ENCODE measurements around the gene TSPAN18.

Gene TSPAN18

GRCh38 chr11:44880511-44880910 lies 153.7 kb downstream of the TSPAN18 start:
- Mint-ChIP-seq H3K27ac (no peak overlapping the region), H3K27me3 (ENCODE audit: low read depth) (no peaks in the 10 kb centered on the region), H3K4me1 (ENCODE audit: low read depth) (no peaks in the 10 kb centered on the region), H3K36me3 (ENCODE audit: low read depth) (no peaks in the 10 kb centered on the region), H3K9me3 (no peaks in the 10 kb centered on the region), H3K4me3 (no peak overlapping the region)
- no peak for DNase-seq (ENCODE audit: low spot score)

- H3K36me3 Mint-ChIP-seq (ENCODE audit: low read depth) = no peaks in the 10 kb centered on the region
- no peaks in the 10 kb centered on the region for H3K9me3 Mint-ChIP-seq
- no peak overlapping the region for H3K27ac Mint-ChIP-seq
- DNase-seq (ENCODE audit: low spot score) = no peak
- H3K27me3 Mint-ChIP-seq (ENCODE audit: low read depth) = no peaks in the 10 kb centered on the region
- no peak overlapping the region for H3K4me3 Mint-ChIP-seq
- no peaks in the 10 kb centered on the region for H3K4me1 Mint-ChIP-seq (ENCODE audit: low read depth)
Measured at GRCh38 chr11:44880953-44881352, 154.2 kb downstream of the TSPAN18 start.

- no peak for DNase-seq (ENCODE audit: low spot score)
- Mint-ChIP-seq H3K4me1 (ENCODE audit: low read depth) (no peaks in the 10 kb centered on the region), H3K9me3 (no peaks in the 10 kb centered on the region), H3K27me3 (ENCODE audit: low read depth) (no peaks in the 10 kb centered on the region), H3K27ac (no peak overlapping the region), H3K4me3 (no peak overlapping the region), H3K36me3 (ENCODE audit: low read depth) (no peaks in the 10 kb centered on the region)
Measured at GRCh38 chr11:44883277-44883676, 156.5 kb downstream of the TSPAN18 start.

GRCh38 chr11:44884056-44884455 lies 157.3 kb downstream of the TSPAN18 start:
- no peaks in the 10 kb centered on the region for H3K27me3 Mint-ChIP-seq (ENCODE audit: low read depth)
- no peak overlapping the region for H3K27ac Mint-ChIP-seq
- DNase-seq (ENCODE audit: low spot score) = no peak
- H3K4me1 Mint-ChIP-seq (ENCODE audit: low read depth) = no peaks in the 10 kb centered on the region
- no peaks in the 10 kb centered on the region for H3K36me3 Mint-ChIP-seq (ENCODE audit: low read depth)
- no peak overlapping the region for H3K4me3 Mint-ChIP-seq
- H3K9me3 Mint-ChIP-seq = no peaks in the 10 kb centered on the region

GRCh38 chr11:44885065-44885810 lies 158.5 kb downstream of the TSPAN18 start:
- no peaks in the 10 kb centered on the region for H3K27me3 Mint-ChIP-seq (ENCODE audit: low read depth)
- no peaks in the 10 kb centered on the region for H3K4me1 Mint-ChIP-seq (ENCODE audit: low read depth)
- DNase-seq (ENCODE audit: low spot score) = no peak
- H3K9me3 Mint-ChIP-seq = no peaks in the 10 kb centered on the region
- H3K36me3 Mint-ChIP-seq (ENCODE audit: low read depth) = no peaks in the 10 kb centered on the region
- no peak overlapping the region for H3K27ac Mint-ChIP-seq
- H3K4me3 Mint-ChIP-seq = no peak overlapping the region

- Mint-ChIP-seq H3K9me3 (no peaks in the 10 kb centered on the region), H3K4me1 (ENCODE audit: low read depth) (no peaks in the 10 kb centered on the region), H3K27ac (no peak overlapping the region), H3K27me3 (ENCODE audit: low read depth) (no peaks in the 10 kb centered on the region), H3K4me3 (no peak overlapping the region), H3K36me3 (ENCODE audit: low read depth) (no peaks in the 10 kb centered on the region)
- no peak for DNase-seq (ENCODE audit: low spot score)
Measured at GRCh38 chr11:44885919-44886789, 159.4 kb downstream of the TSPAN18 start.

GRCh38 chr11:44886790-44887140 lies 160.0 kb downstream of the TSPAN18 start:
- no peak overlapping the region for H3K27ac Mint-ChIP-seq
- no peaks in the 10 kb centered on the region for H3K4me1 Mint-ChIP-seq (ENCODE audit: low read depth)
- H3K9me3 Mint-ChIP-seq = no peaks in the 10 kb centered on the region
- DNase-seq (ENCODE audit: low spot score) = no peak
- H3K4me3 Mint-ChIP-seq = no peak overlapping the region
- no peaks in the 10 kb centered on the region for H3K36me3 Mint-ChIP-seq (ENCODE audit: low read depth)
- H3K27me3 Mint-ChIP-seq (ENCODE audit: low read depth) = no peaks in the 10 kb centered on the region

GRCh38 chr11:44887636-44888035 lies 160.9 kb downstream of the TSPAN18 start:
- Mint-ChIP-seq H3K27ac (no peak overlapping the region), H3K9me3 (no peaks in the 10 kb centered on the region), H3K4me1 (ENCODE audit: low read depth) (no peaks in the 10 kb centered on the region)

GRCh38 chr11:44889266-44889665 lies 162.5 kb downstream of the TSPAN18 start:
- Mint-ChIP-seq H3K4me3 (no peak overlapping the region), H3K36me3 (ENCODE audit: low read depth) (no peaks in the 10 kb centered on the region), H3K4me1 (ENCODE audit: low read depth) (no peaks in the 10 kb centered on the region), H3K27me3 (ENCODE audit: low read depth) (no peaks in the 10 kb centered on the region), H3K27ac (no peak overlapping the region), H3K9me3 (no peaks in the 10 kb centered on the region)
- no peak for DNase-seq (ENCODE audit: low spot score)

More at GRCh38 chr11:44887636-44888035, 160.9 kb downstream of the TSPAN18 start:
- no peak overlapping the region for H3K4me3 Mint-ChIP-seq
- H3K27me3 Mint-ChIP-seq (ENCODE audit: low read depth) = no peaks in the 10 kb centered on the region
- no peaks in the 10 kb centered on the region for H3K36me3 Mint-ChIP-seq (ENCODE audit: low read depth)
- DNase-seq (ENCODE audit: low spot score) = no peak

GRCh38 chr11:44892843-44893242 lies 166.1 kb downstream of the TSPAN18 start:
- Mint-ChIP-seq H3K36me3 (ENCODE audit: low read depth) (no peaks in the 10 kb centered on the region), H3K4me1 (ENCODE audit: low read depth) (no peaks in the 10 kb centered on the region), H3K27me3 (ENCODE audit: low read depth) (no peaks in the 10 kb centered on the region), H3K9me3 (no peaks in the 10 kb centered on the region), H3K4me3 (no peak overlapping the region), H3K27ac (no peak overlapping the region)
- DNase-seq (ENCODE audit: low spot score) = no peak

GRCh38 chr11:44893308-44893822 lies 166.6 kb downstream of the TSPAN18 start:
- H3K27ac Mint-ChIP-seq = no peak overlapping the region

GRCh38 chr11:44893846-44894617 lies 167.3 kb downstream of the TSPAN18 start:
- H3K27me3 Mint-ChIP-seq (ENCODE audit: low read depth) = no peaks in the 10 kb centered on the region
- no peaks in the 10 kb centered on the region for H3K36me3 Mint-ChIP-seq (ENCODE audit: low read depth)
- DNase-seq (ENCODE audit: low spot score) = peak; percentile 23
- H3K4me1 Mint-ChIP-seq (ENCODE audit: low read depth) = no peaks in the 10 kb centered on the region
- H3K9me3 Mint-ChIP-seq = no peaks in the 10 kb centered on the region
- H3K4me3 Mint-ChIP-seq = no peak overlapping the region
- H3K27ac Mint-ChIP-seq = no peak overlapping the region

More at GRCh38 chr11:44893308-44893822, 166.6 kb downstream of the TSPAN18 start:
- Mint-ChIP-seq H3K27me3 (ENCODE audit: low read depth) (no peaks in the 10 kb centered on the region), H3K36me3 (ENCODE audit: low read depth) (no peaks in the 10 kb centered on the region), H3K4me3 (no peak overlapping the region), H3K9me3 (no peaks in the 10 kb centered on the region), H3K4me1 (ENCODE audit: low read depth) (no peaks in the 10 kb centered on the region)
- no peak for DNase-seq (ENCODE audit: low spot score)

- Mint-ChIP-seq H3K27me3 (ENCODE audit: low read depth) (no peaks in the 10 kb centered on the region), H3K9me3 (no peaks in the 10 kb centered on the region), H3K27ac (no peak overlapping the region), H3K4me1 (ENCODE audit: low read depth) (no peaks in the 10 kb centered on the region), H3K36me3 (ENCODE audit: low read depth) (no peaks in the 10 kb centered on the region), H3K4me3 (no peak overlapping the region)
- no peak for DNase-seq (ENCODE audit: low spot score)
Measured at GRCh38 chr11:44899959-44900358, 173.2 kb downstream of the TSPAN18 start.

Measured in T-helper 2 cell treated with Interferon-gamma antibody and Interleukin-4, amounts not matched to agents 5 μg/mL and 100 μg/mL, for 36 hours (primary cell).